ENCODE measurements around the gene EHMT1.

The EHMT1 gene

DNA sequence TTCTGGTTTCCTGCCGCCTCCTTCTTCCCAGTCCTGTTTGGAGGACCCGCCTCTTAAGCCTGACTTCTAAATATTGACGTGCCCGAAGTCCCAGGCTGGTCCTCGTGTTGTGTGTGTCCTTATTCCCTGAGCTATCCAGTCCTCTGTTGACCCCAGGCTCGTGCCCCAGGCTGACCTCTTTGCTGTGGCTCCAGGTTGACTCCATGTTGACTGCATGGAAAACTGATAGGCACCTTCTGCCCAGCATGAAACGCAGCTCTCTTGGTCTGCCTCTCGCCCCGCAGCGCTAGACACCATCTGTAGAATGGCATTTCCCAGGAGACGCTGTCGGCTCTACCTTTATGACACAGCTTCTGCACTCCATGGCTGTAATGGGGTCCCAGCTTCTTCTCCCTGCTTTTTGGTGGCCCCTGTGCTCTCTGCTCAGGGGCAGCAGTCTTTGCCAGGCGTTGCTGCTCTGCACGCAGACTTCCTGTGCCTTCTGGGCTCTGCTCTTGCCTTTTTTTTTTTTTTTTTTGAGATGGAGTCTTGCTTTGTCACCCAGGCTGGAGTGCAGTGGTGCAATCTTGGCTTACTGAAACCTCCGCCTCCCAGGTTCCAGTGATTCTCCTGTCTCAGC lies 28.4 kb downstream of the EHMT1 start:
- DNase-seq (ENCODE audit: low spot score): no peak

DNA sequence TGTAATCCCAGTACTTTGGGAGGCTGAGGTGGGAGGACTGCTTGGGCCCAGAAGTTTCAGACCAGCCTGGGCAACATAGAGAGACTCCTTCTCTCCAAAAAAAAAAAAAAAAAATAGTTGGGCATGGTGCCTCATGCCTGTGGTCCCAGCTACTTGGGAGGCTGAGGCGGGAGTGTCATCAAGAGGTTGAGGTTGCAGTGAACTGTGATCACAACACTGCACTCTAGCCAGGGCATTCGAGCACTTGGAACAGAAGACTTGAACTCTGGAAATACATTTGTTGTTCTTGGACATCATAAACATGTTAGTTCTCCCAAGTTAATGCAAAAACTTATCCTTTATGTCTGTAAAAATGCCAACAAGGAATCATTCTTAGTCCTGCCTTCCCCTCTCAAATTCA lies 29.6 kb downstream of the EHMT1 start:
- no peak for DNase-seq (ENCODE audit: low spot score)

DNA sequence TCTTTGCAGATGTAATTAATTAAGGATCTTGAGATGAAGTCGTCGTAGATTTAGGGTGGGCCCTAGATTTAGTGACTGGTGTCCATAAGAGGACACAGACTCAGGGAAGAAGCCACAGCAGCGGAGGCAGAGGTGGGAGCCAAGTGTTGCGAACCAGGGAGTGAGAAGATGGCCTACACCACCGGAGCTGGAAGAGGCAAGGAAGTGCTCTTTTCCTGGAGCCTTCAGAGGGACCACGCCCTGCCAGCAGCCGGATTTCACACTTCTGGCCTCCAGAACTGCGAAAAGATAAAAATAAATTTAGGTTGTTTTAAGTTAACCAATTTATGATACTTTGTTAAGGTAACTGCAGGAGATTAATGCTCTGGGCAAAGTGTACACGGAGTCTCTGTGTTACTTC lies 30.7 kb downstream of the EHMT1 start:
- no peak for DNase-seq (ENCODE audit: low spot score)

DNA sequence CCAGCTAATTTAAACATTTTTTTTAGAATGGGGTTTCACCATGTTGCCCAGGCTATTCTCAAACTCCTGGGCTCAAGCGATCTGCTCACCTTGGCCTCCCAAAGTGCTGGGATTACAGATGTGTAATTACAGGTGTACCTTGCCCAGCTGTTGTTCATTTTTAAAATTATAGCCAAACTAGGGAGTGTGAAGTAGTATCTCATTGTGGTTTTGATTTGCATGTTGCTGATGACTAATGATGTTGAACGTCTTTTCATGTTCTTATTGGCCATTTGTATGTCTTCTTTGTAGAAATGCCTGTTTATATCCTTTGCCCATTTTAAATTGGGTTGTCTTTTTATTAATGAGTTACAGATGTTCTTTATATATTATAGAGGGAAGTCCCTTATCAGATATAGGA lies 31.5 kb downstream of the EHMT1 start:
- no peak for DNase-seq (ENCODE audit: low spot score)

DNA sequence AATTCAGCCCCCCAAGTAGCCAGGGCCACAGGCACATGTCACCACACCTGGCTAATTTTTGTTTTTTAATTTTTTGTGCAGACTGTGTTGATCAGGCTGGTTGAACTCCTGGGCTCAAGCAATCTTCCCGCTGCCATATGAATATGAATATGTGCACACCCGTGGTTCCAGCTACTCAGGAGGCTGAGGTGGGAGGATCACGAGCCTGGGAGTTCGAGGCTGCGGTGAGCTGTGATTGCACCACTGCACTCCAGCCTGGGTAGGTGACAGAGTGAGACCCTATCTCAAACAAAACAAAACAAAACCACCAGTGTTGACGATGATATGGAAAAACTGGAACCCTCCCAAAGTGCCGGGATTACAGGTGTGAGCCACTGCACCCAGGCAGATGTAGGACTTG lies 32.0 kb downstream of the EHMT1 start:
- DNase-seq (ENCODE audit: low spot score): no peak

DNA sequence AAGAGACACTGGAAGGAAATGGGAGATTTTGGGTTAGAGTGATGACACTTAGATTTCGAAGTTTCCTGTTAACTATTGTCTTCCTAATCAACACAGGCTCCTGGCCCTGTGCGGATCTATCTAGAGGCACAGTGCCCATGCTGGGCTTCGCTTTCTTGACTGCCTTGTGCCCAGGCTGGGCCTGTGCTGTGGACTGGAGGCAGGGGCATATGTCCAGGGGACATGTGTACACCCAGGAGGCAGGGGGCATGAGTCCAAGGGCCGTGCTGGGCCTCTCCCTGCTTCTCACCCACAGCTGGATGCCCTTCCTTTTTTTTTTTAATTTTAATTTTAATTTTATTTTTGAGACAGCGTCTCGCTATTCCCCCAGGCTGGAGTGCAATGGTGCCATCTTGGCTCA lies 37.6 kb downstream of the EHMT1 start:
- DNase-seq (ENCODE audit: low spot score): no peak

DNA sequence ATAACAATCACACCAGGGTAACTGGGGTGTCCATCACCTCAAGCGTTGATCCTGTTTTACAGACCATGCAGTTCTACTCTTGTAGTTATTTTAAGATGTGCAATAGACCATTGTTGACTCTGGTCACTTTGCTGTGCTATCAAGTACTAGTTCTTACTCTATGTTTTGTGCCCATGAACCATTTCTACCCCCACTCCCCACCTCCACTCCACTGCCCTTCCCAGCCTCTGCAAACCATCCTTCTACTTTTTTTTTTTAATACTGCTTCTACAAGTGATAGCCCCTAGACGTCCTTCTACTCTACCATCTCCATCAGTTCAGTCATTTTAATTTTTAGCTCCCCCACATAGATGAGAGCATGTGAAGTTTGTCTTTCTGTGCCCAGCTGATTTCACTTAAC lies 38.8 kb downstream of the EHMT1 start:
- DNase-seq (ENCODE audit: low spot score): no peak

DNA sequence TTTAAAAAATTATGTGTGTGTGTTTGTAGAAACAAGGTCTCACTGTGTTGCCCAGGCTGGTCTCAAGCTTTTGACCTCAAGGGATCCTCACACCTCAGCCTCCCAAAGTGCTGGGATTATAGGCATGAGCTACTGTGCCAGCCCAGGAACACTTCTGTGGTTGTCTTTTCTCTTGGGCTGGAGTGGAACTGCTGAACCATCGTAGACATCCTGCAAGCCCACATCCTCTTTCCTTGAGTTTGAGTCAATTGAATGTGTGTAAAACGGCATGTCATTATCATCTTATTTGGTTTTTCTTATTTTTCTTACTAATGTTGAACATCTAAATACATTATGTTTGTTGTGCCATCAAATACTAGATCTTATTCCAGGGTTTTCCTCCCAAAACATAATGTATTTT lies 40.0 kb downstream of the EHMT1 start:
- DNase-seq (ENCODE audit: low spot score): no peak

DNA sequence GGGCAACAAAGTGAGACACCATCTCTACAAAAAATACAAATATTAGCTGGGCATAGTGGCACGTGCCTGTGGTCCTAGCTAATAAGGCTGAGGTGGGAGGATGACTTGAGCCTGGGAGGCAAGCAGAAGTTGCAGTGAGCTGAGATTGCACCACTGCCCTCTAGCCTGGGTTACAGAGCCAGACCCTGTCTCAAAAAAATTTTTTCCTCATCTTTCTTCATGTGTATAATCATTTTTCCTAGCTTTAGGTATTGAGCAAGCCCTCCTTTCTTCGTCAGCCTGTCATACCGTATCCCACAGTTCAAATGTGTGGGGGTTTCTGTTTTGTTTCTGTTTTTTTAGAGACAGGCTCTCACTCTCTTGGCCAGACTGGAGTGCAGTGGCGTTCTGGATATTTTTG lies 41.3 kb downstream of the EHMT1 start:
- no peak for DNase-seq (ENCODE audit: low spot score)

DNA sequence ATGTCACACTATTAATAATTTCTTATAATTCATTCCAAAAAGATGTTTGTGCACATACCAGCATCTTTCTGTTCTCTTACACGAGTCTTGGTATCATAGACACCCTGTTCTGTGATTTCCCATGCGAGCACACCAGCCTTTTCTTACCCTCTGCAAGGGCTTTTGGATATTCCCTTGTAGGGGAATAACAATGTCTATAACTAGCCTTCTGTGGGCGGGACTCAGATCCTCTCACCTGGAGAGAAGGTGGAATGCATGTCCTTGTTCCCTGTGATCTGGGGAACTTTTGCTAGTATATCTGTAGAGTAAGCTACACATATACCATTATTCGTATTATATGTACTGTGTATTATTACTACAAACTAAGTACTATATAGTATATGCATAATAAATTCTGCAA lies 44.8 kb downstream of the EHMT1 start:
- DNase-seq (ENCODE audit: low spot score): no peak

DNA sequence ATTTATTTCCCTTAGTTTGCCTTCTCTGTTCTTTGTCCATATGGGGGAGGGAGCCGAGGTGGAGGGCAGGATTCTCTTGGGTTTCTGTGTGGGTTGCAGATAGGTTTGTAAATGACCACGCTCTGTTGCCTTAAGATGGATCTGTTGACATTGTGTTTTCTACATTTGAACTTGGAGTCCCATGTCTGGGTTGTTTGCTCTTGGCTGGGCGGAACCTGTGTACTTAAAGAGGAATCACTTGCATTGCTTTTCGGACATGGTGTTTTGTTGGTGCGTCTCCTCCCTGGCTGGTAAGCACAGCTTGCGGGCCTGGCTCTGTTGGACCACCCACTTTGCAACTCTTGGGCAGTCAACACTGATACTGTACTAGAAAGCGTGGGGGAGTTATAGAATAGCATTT lies 45.9 kb downstream of the EHMT1 start:
- DNase-seq (ENCODE audit: low spot score): no peak

DNA sequence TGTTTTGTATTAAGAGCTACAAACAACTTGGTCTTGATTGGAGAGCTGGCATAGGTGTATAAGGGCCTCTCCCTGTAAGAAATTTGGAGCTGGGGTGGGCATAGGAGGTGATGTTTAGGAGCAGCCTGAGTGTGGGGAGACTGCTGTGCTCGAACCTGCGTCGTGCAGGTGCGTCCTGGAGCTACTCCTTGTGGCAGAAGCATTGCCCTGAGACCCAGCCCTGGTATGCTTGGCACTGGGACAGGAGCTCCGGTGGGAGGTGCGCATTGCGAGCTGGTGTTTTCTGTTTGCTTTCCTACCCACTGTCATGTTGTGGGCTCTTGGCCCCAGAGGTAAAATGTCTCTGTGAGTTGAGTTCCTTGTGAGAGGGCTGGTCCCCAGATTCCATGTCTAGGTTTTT lies 46.4 kb downstream of the EHMT1 start:
- DNase-seq (ENCODE audit: low spot score): no peak

DNA sequence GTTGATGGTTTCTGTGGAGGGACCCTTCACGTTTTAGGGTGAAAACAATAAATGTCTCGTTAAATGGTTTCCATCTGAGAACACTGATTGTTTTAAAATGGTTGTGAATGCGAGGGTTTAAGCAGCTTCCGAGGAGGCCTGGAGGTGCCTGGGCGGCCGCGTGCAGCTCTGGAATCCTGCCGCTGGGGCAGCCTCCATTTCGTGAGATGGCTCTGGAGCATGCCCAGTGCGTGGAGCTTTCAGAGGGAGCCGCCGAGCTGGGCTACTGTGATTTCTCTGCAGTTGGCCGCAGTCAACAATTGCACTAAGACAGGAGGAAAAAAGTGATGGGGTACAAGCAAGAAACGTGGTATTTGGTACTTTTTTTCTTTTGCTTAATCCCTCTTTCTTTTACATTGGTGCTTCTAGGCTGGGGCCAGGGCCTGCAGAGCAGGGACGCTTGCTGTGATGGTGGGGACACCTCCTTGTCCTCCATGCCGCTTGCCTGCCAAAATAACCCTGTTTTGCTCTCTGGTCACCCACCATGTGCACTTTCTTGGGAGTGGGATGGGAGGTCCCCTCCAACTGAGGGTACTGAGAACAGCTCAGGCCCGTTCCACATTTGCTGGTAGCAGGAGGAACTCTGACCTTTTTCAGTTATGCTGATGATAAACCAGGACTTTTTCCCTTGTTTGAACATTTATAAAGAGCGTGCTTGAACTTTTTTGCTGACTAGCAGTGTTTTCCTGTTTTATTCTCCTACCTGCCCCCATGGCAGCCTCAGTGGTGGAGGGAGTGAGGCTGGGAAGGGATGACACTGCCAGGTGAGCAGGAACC lies 47.1 kb downstream of the EHMT1 start:
- DNase-seq (ENCODE audit: low spot score): peak; percentile 63

DNA sequence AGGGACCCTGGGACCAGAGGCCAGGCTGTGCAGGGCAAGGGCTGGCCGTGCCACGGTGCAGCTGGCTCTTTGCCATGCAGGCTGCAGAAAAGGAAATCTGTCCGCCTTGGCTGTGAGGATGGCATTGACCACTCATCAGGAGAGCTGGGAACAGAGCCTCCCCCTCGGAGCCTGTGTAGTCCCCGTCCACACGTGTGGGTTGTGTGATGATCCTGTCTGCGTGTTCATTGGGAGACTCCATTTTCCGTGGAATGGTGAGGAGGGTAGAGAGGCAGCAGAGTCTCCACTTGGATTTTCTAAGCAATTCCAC lies 47.7 kb downstream of the EHMT1 start:
- DNase-seq (ENCODE audit: low spot score): no peak

DNA sequence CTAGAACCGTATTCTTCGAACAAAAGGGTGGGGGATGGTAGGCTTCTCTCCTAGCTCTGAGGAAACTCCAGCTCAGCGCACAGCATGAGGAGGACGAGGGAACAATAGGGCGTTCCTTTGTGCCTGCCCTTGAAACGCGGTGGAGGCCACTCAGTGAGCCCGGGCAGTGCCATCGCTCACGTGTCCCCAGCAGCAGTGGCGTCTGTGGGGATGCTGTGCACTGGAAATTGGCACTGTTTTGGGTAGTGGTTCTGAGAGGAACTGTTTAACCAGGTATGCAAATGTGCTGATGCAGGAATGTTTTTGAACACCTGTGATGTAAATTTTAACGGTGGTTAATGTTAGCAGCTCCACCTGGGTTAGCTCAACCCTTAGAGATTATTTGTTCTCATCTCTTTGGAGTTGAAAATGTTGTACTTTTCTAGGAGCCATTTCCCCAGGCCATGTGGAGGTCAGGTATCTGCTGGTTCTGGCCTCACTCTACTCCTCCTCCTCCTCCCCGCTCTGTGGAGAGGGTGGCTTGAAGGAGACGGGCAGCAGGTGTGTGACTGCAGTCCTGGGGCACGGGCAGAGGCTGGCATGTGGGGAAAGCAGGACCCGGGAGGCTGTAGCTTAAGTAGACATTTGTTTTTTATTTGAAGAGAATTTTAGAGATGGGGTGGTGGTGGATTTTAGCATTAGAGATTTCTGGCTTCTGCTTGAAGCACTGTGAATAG lies 48.3 kb downstream of the EHMT1 start:
- no peak for DNase-seq (ENCODE audit: low spot score)

DNA sequence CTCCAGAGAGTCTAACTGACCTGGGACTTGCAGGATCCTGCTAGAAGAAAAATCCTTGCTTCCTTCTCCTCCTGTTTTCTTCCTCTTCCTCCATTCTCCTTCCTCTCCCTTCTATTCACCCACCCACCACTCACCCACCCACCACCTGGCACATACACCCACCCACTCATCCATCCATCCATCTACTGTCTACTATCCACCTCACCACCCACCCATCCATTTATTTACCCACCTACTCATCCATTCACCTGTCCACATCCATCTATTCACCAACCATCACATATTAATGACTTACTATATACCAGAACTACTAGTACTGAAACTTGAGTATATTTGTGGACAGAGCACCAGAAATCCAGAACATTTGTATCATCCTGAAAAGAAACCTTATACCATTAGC lies 49.4 kb downstream of the EHMT1 start:
- no peak for DNase-seq (ENCODE audit: low spot score)

DNA sequence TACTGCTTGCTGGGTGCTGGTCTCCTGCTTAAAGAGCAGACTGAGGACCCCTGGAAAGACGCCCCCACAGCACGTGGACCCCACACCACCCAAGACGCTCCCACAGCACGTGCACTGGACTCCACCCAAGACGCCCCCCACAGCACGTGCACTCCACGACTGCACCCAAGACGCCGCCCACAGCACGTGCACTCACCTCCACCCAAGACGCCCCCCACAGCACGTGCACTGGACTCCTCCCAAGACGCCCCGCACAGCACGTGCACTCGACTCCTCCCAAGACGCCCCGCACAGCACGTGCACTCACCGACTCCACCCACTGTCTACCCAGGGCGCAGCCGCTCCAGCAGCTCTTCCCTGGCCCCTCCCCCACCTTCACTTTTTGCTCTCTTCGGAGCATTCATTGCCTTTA lies 50.5 kb downstream of the EHMT1 start:
- no peak for DNase-seq (ENCODE audit: low spot score)

DNA sequence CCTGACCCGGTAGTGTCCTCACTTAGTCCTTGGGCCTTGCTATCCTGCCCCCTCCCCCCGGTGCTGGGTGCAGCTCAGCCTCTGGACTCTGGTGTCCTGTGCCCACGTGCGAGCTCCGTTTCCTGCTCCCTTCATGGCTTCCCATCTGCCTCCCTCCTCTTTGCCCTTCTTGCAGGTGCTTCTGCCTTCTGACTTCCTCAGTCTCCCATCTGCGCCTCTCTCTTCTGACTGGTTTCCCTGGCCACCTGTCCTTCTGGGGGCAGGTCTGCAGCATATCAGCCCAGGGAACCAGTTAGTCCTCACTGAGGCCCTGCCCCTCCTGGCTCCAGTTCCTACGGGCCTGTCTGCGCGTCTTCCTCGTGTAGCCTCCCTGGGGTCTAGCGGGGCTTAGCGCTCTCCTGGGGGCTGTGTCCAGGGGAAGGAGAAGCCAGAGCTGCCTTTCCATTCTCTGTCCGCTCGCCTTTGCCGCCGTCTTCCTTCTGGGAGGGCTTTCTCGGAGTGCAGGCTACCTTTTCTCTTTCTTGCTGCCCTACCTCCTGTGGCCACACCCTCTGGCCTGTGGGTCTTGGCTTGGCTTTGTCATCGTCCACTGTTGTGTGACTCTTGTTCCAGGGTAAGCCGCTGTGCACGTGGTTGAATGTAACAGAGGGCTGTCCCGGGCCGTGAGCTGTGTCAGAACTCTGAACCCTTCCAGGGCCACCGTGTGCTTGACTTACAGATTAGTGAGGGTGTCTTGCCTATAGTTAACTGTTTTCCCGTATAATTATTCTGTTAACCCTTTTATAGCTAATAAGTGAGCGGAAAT lies 51.8 kb downstream of the EHMT1 start:
- no peak for DNase-seq (ENCODE audit: low spot score)

DNA sequence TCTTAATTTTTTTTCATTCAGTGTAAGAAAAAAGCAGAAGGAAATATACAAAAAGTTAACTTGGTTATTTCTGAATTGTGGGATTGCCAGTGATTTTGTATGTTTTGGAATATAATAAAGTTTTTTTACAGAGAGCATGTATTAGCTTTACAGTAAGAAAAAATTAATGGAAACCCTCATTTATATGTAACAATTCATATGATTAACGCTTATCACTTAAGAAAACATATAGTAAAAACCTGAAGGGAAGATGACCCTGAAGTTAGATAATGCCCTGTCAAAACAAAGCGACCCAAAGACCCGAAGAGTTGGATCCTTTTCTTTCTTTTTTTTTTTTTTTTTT lies 52.4 kb downstream of the EHMT1 start:
- DNase-seq (ENCODE audit: low spot score): no peak

DNA sequence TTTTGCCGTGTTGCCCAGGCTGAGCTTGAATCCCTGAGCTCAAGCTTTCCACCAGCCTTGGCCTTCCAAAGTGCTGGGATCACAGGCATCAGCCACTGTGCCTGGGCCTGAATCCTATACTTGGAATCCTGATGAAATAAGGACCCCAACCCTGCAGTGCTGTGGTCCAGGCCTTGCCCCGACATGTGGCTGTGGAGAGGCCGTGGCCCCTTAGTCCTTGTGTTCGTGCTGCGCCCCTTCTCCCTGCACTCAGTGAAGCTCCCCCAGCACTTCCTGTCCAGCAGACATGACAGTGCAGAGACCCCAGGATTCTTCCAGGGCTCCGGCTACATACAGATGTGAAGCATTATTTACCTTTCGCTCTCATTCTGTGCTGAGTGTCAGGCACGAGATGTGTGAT lies 52.9 kb downstream of the EHMT1 start:
- no peak for DNase-seq (ENCODE audit: low spot score)

DNA sequence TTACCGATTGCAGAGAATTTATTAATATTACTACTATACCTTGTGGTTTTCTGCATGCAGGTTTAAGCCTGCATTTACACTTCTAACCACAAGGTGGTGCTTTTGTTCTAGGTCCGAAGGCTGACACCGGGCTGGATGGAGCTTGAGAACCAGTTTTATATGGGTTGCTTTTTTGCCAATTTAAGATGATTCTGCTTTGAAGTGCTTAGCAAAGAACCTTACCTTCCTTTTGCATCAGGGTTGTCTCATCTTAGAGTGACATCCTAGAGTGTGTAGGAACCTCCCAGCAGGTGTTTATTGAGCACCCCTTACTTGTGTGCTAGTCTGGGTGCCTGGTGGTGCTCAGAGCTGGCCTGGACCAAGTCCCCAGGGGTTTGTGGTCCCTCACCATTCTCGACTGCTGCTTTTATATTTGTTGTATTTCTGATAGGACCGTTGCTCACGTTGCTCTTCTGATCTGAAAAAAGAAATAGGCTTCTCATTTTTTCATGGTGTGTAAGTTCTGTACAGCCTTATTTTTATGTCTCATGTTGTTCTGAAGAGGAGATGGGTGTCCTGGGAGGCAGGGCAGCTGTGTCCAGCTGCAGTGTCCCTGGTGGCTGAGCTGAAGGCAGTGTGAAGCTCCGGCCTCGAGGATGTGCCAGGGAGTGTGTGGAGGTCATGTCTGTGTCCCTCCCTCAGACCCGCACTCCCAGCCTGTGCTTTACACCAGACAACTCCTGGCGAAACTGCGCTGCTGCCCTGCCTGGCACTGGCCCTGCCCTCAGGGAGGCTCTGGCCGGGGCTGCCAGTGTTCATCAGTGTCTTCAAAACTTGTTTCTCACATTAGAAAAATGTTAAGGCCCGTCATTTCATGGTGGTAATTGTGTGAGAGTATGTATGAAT lies 54.3 kb downstream of the EHMT1 start:
- peak; percentile 69 for DNase-seq (ENCODE audit: low spot score)

DNA sequence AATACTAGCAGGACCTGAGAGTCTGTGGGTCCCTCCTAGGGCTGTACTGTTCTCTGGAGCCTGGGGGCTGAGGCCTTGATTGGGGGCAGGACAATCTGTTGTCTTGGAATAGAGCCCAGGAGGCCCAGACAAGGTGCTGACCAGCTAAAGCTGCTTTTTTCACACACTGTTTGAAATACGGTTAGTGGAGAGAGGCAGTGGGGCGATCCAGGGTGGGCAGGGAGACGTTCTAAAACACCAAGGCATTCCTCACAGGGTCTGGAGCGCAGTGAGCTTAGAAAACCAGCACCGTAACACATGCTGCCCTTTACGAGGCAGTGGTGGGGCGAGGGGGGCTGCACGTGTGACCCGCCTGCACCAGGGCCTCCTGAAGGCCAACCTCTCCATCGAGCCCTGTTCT lies 55.1 kb downstream of the EHMT1 start:
- no peak for DNase-seq (ENCODE audit: low spot score)

All from putamen (tissue), 1 donor.